EL (cell line): ENCODE measurements around the gene ESCO1.

ENCODE experiments used
- DNase-seq: peaks from one replicate; pipeline ENCODE4 v3.0.0-alpha.2; 2016

The ESCO1 gene

DNA sequence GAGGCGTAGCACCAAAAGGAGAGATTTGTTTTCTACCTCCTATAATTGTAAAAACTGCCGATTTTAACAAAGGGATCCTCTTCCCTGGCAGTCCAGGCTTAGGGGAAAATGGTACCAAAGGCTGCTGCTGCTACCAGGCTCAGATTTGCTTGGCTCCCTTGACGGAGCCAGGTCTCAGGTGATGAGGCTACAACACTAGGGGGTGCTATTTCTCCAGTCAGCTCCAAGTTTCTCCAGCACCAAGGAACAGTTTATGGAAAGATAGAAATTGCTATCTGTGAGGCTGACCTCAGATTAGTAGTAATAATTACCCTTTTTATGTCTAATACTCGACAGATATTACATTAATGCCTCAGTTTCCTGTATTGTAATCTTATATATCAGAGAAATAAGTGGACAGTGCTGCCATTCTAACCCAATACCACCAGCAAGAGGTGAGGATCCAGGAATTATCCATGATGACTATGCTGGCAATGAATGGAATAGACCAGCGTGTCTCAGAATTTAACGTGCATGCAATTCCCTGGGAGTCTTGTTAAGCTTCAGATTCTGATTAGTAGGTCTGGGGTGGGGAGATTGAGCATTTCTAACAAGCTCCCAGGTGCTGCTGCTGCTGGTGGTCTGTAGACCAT is 111.3 kb downstream of the ESCO1 start:
- DNase-seq = peak; percentile 52

DNA sequence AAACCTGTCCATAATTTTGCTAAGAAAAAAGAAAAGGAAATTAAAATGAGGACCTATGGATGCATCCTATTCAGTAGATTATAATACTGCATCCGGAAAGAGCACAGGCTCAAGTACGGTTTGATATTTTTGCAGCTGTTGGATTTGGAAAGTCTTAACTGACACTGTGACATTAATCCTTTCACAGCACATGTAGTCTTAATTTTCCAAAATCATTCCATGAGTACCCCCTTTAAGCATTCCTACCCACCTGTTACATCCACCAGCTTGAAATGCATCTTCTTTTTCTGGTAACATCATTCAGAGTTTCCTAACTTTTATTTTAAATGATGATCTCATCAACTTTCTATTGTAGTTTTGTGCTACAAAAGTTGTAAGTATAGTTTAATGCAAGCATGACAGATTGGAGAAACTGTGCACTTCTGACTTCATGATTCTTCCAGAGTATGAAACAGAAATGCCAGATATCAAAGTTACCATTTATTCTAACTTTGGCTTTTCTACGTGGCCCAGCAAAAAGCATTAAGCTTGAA is 113.5 kb downstream of the ESCO1 start:
- DNase-seq = no peak

- DNase-seq = peak; percentile 38
Observed at GRCh38 chr18:21484851-21485636, 115.5 kb downstream of the ESCO1 start.

DNA sequence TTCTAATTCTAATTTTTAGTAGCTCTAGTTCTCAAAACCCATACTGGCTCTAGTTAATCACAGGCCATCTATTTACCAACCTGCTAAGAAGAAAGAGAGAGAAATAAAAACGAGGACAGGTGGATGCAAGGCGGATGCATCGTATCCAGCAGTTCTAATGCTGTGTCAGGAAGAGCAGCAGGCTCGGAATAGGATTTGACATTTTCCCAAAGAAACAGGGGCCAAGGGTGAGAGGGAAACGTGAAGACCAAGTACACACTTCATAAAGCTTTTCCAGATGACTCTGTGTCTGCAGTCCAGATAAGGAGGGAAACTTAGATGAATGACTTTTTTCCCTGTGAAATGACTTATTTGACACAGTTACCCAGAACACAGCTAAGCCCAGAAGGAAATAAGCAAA is 117.5 kb downstream of the ESCO1 start:
- DNase-seq = no peak

GRCh38 chr18:21481739-21482138 is 118.8 kb downstream of the ESCO1 start:
- DNase-seq = no peak

DNA sequence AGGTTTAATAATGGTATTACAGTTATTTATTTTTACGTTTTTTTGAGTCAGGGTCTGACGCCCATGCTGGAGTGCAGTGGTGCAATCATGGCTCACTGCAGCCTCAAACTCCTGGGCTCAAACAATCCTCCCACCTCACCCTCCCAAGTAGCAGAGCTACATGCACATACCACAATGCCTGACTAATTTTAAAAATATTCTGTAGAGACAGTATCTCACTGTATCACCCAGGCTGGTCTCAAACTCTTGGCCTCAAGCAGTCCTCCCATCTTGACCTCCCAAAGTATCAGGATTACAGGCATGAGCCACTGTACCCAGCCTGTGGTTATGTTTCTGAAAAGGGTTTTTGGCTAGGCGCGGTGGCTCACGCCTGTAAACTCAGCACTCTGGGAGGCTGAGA is 120.8 kb downstream of the ESCO1 start:
- peak; percentile 43 for DNase-seq
